Measurements from ENCODE around the gene EVI5L. TPM values are rescaled to one million over a fixed set of nuclear protein-coding genes. Genes with fewer than 3 reads are reported as not detected.
A peak's percentile ranks its signal among the peaks of the same experiment; 100 is the strongest.

EVI5L gene
- total RNA-seq, 1 experiment from 2014 or later, result 5.0 TPM

GRCh38 chr19:7865262-7865911 is 35.4 kb downstream of the EVI5L start:
- peaks cover 73% of the 10 kb centered on the region for H3K27me3 ChIP-seq (ENCODE audit: control insufficient read depth, insufficient read depth, low read length)
- H3K36me3 ChIP-seq (replicated peaks; ENCODE audit: control insufficient read depth, insufficient read depth, low read length), result no peaks in the 10 kb centered on the region
- H3K4me3 ChIP-seq (ENCODE audit: insufficient read depth, low read depth, low read length), result no peak overlapping the region
- peak; percentile 37 for DNase-seq

DNA sequence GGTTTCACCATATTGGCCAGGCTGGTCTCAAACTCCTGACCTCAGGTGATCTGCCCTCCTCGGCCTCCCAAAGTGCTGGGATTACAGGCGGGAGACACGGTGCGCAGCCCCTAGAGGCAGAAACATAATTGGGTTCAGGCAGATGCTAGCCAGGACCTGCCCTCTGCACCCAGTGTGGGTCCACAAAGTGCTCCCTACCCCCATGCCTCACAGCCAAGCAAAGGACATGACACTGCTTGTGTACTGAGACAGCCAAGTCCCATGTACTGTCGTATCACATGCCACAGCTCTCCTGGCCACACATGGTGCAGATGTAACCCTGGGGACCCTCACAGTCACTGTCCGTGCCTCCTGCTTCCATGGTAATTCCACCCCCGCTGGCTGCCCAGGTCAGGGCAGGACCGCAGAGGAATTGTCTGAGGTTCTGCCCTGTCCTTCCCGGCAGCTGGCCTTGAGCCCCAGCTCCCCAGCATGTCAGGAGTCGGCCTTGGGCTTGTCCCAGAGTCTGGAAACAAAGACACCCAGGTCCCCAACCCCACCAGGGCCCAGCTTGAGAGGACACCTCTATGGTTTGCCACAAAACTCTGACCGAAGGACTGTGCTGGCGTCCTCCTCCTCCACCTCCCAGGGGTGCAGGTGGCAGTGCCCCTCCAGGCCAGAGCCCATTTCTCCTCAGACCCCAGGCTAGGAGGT is 36.5 kb downstream of the EVI5L start:
- peaks cover 62% of the 10 kb centered on the region for H3K27me3 ChIP-seq (ENCODE audit: control insufficient read depth, insufficient read depth, low read length)
- H3K4me3 ChIP-seq (ENCODE audit: insufficient read depth, low read depth, low read length), result no peak overlapping the region
- no peaks in the 10 kb centered on the region for H3K36me3 ChIP-seq (replicated peaks; ENCODE audit: control insufficient read depth, insufficient read depth, low read length)
- DNase-seq, result peak; percentile 25

DNA sequence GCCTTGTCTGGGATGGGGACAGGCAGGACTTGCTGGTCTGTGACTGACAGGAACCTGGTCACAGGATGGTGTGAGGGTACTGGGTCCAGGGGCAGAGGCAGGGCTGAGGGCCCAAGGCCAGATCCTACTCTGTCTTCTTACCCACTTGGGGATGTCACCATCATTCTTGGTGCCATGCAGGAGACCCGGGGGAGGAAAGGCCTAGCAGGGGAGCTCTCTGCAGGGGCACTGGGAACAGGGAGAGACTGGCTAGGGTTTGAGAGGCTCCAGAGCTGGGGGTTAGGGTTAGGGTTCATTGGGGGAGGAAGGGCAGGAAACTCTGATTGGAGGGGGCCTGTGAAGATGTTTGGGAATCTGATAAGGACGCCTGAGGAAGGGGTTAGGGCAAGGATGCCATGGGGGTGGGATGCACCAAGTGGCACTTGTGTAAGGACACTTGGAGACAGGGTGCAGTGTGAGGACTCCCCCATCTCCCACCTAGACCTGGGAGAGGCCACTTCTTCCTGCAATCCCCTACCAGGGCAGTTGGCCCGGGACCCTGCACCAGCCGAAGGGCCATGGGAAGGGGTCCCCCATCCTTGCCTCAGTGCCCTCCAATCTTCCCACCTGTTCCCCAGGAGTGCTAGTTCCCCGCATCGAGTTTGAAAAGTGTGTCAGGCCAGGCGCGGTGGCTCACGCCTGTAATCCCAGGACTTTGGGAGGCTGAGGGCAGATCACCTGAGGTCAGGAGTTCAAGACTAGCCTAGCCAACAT is 37.2 kb downstream of the EVI5L start:
- Histone ChIP-seq H3K4me3 (ENCODE audit: insufficient read depth, low read depth, low read length) (no peak overlapping the region), H3K36me3 (replicated peaks; ENCODE audit: control insufficient read depth, insufficient read depth, low read length) (no peaks in the 10 kb centered on the region), H3K27me3 (ENCODE audit: control insufficient read depth, insufficient read depth, low read length) (peaks cover 54% of the 10 kb centered on the region)
- peak; percentile 20 for DNase-seq

DNA sequence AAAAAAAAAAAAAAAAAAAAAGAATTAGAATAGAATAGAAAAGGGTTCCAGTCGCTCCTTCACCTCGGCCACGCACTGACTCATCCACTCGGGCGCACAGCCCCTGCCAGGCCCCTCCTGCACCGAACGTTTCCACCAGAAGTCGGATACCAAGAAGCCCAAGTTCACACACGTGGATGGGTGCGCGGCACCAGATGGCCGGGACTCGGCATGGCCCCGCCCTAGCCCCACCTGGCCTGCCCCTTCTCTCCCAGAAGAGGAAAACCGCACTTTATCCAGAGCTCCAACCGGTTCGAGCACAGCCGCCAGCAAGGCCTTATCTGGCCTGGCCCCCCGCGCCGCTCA is 38.3 kb downstream of the EVI5L start:
- DNase-seq, result no peak
- Histone ChIP-seq H3K27me3 (ENCODE audit: control insufficient read depth, insufficient read depth, low read length) (peaks cover 59% of the 10 kb centered on the region), H3K4me3 (ENCODE audit: insufficient read depth, low read depth, low read length) (peak overlapping the region; percentile 54; the same call in 1 of the 2 replicates), H3K36me3 (replicated peaks; ENCODE audit: control insufficient read depth, insufficient read depth, low read length) (no peaks in the 10 kb centered on the region)

- Histone ChIP-seq H3K4me3 (ENCODE audit: insufficient read depth, low read depth, low read length) (peak overlapping the region; percentile 54), H3K36me3 (replicated peaks; ENCODE audit: control insufficient read depth, insufficient read depth, low read length) (no peaks in the 10 kb centered on the region), H3K27me3 (ENCODE audit: control insufficient read depth, insufficient read depth, low read length) (peaks cover 59% of the 10 kb centered on the region)
- DNase-seq, result peak; percentile 96
These were observed 38.8 kb downstream of the EVI5L start for GRCh38 chr19:7868671-7869452.

DNA sequence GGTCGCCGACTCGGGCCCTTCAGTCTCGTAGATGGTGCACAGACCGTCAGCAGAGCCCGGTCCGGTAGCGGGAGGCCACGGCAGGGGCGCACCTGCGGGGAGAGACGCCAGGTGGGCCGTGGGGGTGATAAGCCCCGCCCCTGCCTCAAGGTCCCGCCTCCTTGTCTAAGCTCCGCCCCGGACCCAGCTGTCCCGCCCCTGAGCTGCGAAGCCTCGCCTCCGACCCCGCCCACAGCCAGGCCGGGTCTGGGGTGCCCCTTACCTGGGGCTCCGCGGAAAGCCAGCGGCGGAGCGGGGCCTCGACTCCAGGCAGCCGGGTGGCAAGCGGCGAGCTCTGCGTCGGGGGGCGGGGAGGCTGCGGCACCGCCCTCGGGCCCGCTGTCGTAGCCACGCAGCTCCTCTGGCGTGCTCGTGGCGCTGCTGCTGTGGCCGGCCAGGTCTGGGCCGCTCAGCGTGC is 39.5 kb downstream of the EVI5L start:
- Histone ChIP-seq H3K27me3 (ENCODE audit: control insufficient read depth, insufficient read depth, low read length) (peaks cover 58% of the 10 kb centered on the region), H3K4me3 (ENCODE audit: insufficient read depth, low read depth, low read length) (peak overlapping the region; percentile 43), H3K36me3 (replicated peaks; ENCODE audit: control insufficient read depth, insufficient read depth, low read length) (no peaks in the 10 kb centered on the region)
- peak; percentile 94 for DNase-seq

- DNase-seq, result peak; percentile 92
- Histone ChIP-seq H3K27me3 (ENCODE audit: control insufficient read depth, insufficient read depth, low read length) (peaks cover 54% of the 10 kb centered on the region), H3K4me3 (ENCODE audit: insufficient read depth, low read depth, low read length) (peak overlapping the region; percentile 43), H3K36me3 (replicated peaks; ENCODE audit: control insufficient read depth, insufficient read depth, low read length) (no peaks in the 10 kb centered on the region)
These were observed 40.0 kb downstream of the EVI5L start for GRCh38 chr19:7869910-7870511.

GRCh38 chr19:7870571-7871436 is 40.8 kb downstream of the EVI5L start:
- Histone ChIP-seq H3K36me3 (replicated peaks; ENCODE audit: control insufficient read depth, insufficient read depth, low read length) (no peaks in the 10 kb centered on the region), H3K27me3 (ENCODE audit: control insufficient read depth, insufficient read depth, low read length) (peaks cover 47% of the 10 kb centered on the region), H3K4me3 (ENCODE audit: insufficient read depth, low read depth, low read length) (no peak overlapping the region)
- DNase-seq, result peak; percentile 89

DNA sequence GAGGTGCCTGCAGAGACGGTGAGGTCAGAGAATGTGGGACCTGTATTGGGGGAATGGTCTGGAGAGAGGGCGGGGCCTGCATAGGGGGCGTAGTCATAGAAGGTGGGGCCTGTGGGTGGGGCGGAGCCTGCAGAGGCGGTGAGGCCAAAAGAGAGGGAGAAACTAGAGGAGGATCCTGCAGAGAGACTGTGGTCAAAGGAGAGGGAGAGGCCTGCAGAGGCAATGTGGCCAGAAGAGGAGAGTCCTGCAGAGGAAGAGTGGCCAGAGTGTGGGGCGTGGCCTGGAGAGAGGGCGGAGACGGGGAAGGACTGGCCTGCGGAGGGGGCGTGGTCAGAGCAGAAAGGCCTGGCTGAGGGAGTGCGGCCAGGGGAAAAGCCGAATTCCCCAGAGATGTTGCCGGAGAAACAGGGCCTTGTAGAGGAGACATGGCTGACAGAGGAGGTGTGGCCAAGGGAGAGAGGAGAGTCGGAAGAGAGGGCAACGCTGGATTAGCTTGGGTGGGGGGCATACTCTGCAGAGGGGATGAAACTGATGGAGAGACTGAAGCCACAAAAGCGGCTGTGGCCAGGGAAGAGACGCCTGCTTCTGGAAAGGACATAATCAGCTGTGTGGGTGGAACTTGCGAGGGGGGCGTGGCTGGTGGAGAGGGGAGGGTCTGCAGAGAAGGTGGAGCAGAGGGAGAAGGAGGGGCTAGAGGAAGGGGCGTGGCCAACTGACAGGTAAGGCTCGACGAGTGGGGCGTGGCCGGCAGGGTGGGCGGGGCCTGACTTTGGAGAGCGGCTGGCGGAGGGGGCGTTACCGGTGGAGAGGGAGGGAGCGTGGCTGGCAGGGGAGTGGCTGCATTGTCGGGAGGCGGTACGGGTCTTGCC is 41.7 kb downstream of the EVI5L start:
- DNase-seq, result peak; percentile 93
- no peaks in the 10 kb centered on the region for H3K36me3 ChIP-seq (replicated peaks; ENCODE audit: control insufficient read depth, insufficient read depth, low read length)
- H3K4me3 ChIP-seq (ENCODE audit: insufficient read depth, low read depth, low read length), result peak overlapping the region; percentile 33
- H3K27me3 ChIP-seq (ENCODE audit: control insufficient read depth, insufficient read depth, low read length), result peaks cover 44% of the 10 kb centered on the region

DNA sequence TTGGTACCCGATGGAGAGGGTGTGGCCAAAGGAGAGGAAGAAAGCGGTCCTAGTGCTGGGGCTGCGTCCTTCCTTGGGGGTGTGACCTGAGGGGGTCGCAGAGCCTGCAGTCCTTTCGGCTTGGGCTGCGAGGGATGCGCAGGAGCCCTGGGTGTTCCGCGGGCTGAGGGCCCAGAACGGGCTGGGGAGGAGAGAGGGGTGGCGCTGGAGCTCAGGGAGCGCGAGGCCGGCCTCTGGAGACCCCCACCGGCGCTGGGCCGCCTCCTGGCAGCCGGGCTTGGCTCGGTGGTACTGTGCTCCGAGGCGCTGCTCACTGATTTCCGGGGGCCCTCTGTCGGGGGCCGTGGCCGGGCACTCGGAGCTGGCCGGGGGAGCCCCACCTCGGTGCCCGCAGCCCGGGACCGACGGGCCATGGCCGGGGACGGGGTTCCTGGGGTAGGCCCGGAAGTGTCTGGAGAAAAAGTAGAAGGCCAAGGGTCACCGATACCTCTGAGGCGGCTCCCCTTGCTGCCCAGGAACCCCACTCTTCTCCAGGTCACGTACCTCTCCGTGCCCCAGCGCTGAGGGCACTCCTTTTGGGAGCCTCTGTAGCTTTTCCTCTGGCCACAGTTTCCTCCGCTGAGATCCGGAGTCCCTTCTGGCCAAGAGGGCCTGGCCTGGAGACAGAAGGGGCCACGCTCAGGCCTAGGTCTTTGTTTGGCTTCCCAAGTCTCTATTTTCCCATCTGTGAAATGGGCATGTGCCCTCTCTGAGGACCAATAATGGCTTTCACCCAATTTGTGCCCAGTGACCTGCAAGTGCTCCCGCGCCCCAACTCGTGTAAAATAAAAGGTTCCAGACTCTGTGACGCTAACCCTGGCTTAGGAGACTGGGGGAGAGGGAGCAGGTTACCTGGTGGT is 42.5 kb downstream of the EVI5L start:
- H3K36me3 ChIP-seq (replicated peaks; ENCODE audit: control insufficient read depth, insufficient read depth, low read length), result no peaks in the 10 kb centered on the region
- H3K27me3 ChIP-seq (ENCODE audit: control insufficient read depth, insufficient read depth, low read length), result peaks cover 35% of the 10 kb centered on the region
- H3K4me3 ChIP-seq (ENCODE audit: insufficient read depth, low read depth, low read length), result peak overlapping the region; percentile 16
- peak; percentile 4 for DNase-seq

GRCh38 chr19:7873304-7874075 is 43.5 kb downstream of the EVI5L start:
- DNase-seq, result peak; percentile 34
- peak overlapping the region; percentile 65 for H3K4me3 ChIP-seq (ENCODE audit: insufficient read depth, low read depth, low read length)

More at GRCh38 chr19:7873304-7874075, 43.5 kb downstream of the EVI5L start:
- no peaks in the 10 kb centered on the region for H3K36me3 ChIP-seq (replicated peaks; ENCODE audit: control insufficient read depth, insufficient read depth, low read length)
- peaks cover 28% of the 10 kb centered on the region for H3K27me3 ChIP-seq (ENCODE audit: control insufficient read depth, insufficient read depth, low read length)
